ENCODE results near the gene CPS1.

GRCh38 chr2:210617318-210617717 is 60.9 kb downstream of the CPS1 start:
- TF ChIP-seq FOXK2 (IDR thresholded peaks at IDR 0.05) (no peak), ZNF384 (IDR thresholded peaks at IDR 0.05) (no peak), CTBP1 (IDR thresholded peaks at IDR 0.05; ENCODE audit: borderline replicate concordance) (no peak), NFRKB (IDR thresholded peaks at IDR 0.05) (no peak), HDGF (IDR thresholded peaks at IDR 0.05; ENCODE audit: borderline replicate concordance) (no peak), FOXA1 (IDR thresholded peaks at IDR 0.05) (no peak), BHLHE40 (IDR thresholded peaks at IDR 0.05; ENCODE audit: borderline replicate concordance) (no peak), SP1 (IDR thresholded peaks at IDR 0.05) (no peak), L3MBTL2 (conservative IDR thresholded peaks at IDR 0.05) (no peak), ARNT (IDR thresholded peaks at IDR 0.05) (no peak), FOXM1 (IDR thresholded peaks at IDR 0.05; ENCODE audit: borderline replicate concordance) (no peak), PKNOX1 (IDR thresholded peaks at IDR 0.05) (no peak)

All from HEK293T (cell line).